Measurements from ENCODE around the gene SEC23A.

Gene SEC23A

GRCh38 chr14:38982837-38983236 is 120.2 kb downstream of the SEC23A start:
- no peak for DNase-seq

- no peak for DNase-seq
Measured at GRCh38 chr14:38982278-38982677, 120.8 kb downstream of the SEC23A start.
